HG02759 (cell line): ENCODE results near the gene FOXR1.

ENCODE experiments used
- ATAC-seq: cut with Tn5 transposase; IDR thresholded peaks from one replicate; pipeline ENCODE4 v1.9.1; 2021; ENCODE audit warnings: mild to moderate bottlenecking, moderate library complexity; ENCODE audit not compliant: unreplicated experiment

FOXR1 gene

GRCh38 chr11:118971646-118972045 is at the start of gene FOXR1:
Gene FOXR1, plus strand, starts transcription at chr11:118971761. Its CDS starts 171 bp downstream, at chr11:118971932.
- ATAC-seq, result no peak

- ATAC-seq, result no peak
These were observed 49.4 kb upstream of the FOXR1 start for GRCh38 chr11:118921929-118922744.

- ATAC-seq, result no peak
These were observed 48.6 kb upstream of the FOXR1 start for GRCh38 chr11:118922745-118923627.

GRCh38 chr11:118923721-118924587 is 47.6 kb upstream of the FOXR1 start:
- ATAC-seq, result no peak

- ATAC-seq, result no peak
These were observed 46.7 kb upstream of the FOXR1 start for GRCh38 chr11:118924591-118925585.

- ATAC-seq, result no peak
These were observed 43.9 kb upstream of the FOXR1 start for GRCh38 chr11:118927554-118928100.

- peak; percentile 38 for ATAC-seq
These were observed 43.3 kb upstream of the FOXR1 start for GRCh38 chr11:118928101-118928869.

GRCh38 chr11:118928870-118929500 is 42.6 kb upstream of the FOXR1 start:
- ATAC-seq, result no peak

- ATAC-seq, result no peak
These were observed 42.0 kb upstream of the FOXR1 start for GRCh38 chr11:118929501-118930093.

GRCh38 chr11:118930094-118930712 is 41.4 kb upstream of the FOXR1 start:
- no peak for ATAC-seq

- no peak for ATAC-seq
These were observed 40.0 kb upstream of the FOXR1 start for GRCh38 chr11:118931571-118931970.

- ATAC-seq, result no peak
These were observed 38.1 kb upstream of the FOXR1 start for GRCh38 chr11:118933486-118933885.

GRCh38 chr11:118935376-118935775 is 36.2 kb upstream of the FOXR1 start:
- ATAC-seq, result no peak

GRCh38 chr11:118938491-118939403 is 32.8 kb upstream of the FOXR1 start:
- no peak for ATAC-seq

GRCh38 chr11:118939404-118939915 is 32.1 kb upstream of the FOXR1 start:
- ATAC-seq, result no peak

- ATAC-seq, result no peak
These were observed 31.5 kb upstream of the FOXR1 start for GRCh38 chr11:118939953-118940598.
